Activated CD4-positive, alpha-beta T cell treated with anti-CD3 and anti-CD28 coated beads, Interleukin-10, Interleukin-2, amounts not matched to agents 100 ng/mL and 50 ng/mL, durations not matched to agents 16 hours and 8 hours (primary cell): ENCODE data around the gene TESK2.
"Not testable (repeated sequence)": the region's sequence is repeated elsewhere in the genome, so short reads cannot be mapped to it uniquely, and the experiment has no call there.

Experiments
- DNase-seq: peaks from one replicate; pipeline ENCODE4 v3.0.0-alpha.2; 2020

Gene TESK2

DNA sequence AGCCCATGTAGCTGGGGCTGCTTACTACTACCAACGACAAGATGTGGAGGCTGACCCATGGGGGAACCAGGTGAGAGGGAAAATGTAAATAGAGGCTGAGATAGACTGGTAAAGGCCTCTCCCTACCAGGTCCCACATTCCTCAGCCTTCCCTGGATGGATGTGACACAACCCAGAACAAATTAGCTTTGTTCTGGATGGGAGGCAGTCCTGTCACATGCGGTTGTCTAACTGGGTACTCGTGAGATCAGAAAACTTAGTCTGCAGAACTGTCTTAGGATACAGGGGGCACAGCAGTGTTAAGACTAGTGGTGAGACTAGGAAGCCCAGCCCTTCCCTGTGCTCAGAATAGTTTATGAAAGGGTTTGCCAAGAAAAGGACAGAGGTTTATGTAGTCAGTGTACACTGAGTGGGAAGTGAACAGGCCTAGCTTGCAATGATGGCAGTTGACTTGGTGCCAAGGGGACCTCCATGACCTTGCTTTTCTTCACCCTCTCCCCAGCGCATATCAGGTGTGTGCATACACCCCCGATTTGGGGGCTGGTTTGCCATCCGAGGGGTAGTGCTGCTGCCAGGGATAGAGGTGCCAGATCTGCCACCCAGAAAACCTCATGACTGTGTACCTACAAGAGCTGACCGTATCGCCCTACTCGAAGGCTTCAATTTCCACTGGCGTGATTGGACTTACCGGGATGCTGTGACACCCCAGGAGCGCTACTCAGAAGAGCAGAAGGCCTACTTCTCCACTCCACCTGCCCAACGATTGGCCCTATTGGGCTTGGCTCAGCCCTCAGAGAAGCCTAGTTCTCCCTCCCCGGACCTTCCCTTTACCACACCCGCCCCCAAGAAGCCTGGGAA is 17.6 kb upstream of the TESK2 start:
- no peak for DNase-seq

DNA sequence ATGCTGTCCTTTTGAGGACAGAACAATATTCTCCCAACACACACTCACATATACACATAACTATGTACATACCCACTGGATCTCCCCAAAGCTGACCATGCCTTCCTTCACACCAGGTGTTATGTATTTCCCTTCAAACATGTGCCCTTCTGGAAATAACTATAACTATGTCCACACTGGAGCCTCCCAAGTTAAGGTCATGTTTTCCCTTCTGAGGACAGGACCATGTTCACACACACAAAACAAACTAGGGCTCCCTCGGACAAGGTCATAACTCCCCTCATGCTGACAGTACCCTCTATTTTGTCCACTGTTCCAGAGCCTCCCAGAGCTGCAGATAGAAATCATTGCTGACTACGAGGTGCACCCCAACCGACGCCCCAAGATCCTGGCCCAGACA is 16.9 kb upstream of the TESK2 start:
- no peak for DNase-seq

DNA sequence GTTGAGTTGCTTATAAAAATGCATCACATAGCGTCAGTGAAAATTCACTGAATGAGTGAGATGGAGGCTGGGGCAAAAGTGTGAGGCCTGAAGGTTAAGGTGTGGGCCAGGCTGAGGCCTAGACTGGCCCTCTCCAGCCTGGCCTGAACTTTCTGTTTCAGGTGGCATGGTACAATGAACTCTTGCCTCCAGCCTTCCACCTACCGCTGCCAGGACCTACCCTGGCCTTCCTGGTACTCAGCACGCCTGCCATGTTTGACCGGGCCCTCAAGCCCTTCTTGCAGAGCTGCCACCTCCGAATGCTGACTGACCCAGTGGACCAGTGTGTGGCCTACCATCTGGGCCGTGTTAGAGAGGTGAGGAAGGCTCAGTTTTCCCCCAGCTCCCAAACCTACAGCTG is 16.2 kb upstream of the TESK2 start:
- DNase-seq: no peak

DNA sequence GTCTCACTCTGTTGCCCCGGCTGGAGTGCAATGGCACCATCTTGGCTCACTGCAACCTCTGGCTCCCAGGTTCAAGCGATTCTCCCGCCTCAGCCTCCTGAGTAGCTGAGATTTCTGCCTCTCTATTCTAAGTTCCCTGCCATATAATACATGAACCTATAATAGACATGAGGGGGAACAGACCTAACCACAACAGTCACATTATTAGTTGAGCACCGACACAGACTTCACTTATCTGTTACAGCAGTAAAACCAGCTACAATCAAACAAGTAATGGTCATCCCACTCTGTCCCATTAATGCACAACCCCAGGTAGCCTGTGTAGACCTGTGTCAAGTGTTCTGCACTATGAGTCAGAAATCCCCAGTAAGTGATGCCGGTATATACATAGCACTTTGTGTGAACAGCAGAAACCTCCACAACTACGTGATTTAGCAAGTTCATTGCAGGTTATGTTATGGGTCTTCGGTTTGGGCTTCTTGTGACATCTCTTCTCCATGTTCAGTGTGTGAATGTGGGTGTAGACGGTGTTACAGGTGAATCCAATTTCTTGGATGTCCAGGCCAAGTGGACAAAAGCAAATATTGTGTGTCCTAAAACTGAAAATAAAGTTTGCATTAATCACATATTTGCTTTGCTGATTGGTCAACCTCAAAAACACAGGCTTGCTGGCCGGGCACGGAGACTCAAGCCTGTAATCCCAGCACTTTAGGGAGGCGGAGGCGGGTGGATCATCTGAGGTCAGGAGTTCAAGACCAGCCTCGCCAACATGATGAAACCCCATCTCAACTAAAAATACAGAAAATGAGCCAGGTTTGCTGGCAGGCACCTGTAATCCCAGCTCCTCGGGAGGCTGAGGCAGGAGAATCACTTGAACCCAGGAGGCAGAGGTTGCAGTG is 12.7 kb upstream of the TESK2 start:
- DNase-seq: no peak

DNA sequence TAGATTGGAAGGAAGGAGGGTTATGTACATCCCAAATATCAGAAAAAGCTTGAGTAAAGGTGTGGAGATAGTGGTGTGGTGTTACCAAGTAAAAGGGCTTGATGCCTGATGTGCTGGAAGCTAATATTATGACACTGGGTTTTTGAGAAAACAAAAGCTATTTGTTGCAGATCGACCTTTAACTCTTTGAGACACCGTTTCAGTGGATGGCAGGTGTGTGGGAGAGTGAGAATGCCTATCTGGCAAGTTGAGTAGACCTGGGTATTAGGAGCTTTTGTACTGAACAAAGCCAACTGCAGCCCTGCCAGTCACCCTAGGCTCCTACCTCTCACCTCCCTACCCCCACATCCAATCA is 10.5 kb upstream of the TESK2 start:
- no peak for DNase-seq

DNA sequence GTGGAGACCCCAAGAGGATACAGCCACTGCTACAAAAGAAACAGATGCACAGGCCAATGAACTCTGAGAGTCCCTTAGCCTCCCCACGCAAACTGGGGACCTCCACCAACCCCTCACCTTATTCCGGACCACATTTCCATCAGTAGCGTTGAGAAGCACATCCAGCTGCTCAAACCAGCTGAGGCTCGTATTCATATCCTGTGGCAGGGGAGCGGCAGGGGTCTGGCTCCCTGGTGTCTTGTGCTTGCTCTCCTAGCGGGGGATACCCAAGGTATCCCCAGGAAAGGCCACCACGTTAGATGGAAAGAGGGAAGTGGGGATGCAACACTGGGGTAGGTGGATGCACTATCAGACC is 8.4 kb upstream of the TESK2 start:
- no peak for DNase-seq

DNA sequence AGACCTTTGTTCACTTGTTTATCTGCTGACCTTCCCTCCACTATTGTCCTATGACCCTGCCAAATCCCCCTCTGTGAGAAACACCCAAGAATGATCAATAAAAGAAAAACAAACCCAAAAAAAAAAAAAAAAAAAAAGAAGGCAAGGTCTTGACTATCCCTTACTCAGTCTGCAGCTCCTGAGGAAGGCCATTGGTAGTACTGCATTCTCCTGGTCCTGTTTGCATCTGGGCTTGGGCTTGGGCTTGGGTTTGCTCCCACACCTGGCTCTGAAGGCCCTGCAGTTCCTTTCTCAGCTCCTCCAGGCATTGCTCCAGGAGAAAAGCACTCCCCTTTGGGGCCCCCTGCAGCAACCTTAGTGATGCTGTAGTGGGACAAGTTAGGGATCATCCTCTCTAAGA is 7.3 kb upstream of the TESK2 start:
- no peak for DNase-seq

DNA sequence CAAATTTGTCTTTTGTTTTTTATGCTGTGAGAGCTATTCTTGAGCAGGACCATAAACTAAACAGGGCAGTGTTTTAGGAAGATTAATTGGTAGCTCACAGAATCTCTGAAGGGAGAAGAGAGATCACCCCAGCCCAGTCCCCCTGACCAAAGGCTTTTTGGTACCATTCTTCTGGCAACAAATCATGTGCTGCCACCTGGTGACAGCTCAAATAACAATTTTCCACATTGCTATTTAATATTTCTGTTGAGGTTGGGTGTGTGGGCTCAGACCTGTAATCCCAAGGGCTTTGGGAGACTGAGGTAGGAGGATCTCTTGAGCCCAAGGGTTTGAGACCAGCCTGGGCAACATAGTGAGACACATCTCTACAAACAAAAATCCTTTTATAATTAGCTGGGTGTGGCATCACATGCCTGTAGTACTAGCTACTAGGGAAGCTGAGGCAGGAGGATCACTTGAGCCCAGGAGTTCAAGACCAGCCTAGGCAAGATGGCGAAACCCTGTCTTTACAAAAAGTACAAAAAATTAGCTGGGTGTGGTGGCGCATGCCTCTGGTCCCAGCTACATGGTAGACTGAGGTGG is 2.2 kb upstream of the TESK2 start:
- peak; percentile 65 for DNase-seq

DNA sequence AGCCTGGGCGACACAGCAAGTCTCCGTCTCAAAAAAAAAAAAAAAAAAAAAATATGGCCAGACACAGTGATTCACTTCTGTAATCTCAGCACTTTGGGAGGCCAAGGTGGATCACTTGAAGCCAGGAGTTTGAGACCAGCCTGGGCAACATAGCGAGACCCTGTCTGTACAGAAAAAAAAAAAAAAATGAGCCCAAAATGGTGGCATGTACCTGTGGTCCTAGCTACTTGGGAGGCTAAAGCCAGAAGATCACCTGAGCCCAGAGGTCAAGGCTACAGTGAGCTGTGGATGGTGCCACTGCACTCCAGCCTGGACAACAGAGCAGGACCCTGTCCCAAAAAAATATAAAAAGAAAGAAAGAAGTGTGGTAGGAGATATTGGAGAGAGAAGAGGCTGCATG is 1.7 kb upstream of the TESK2 start:
- DNase-seq: no peak

DNA sequence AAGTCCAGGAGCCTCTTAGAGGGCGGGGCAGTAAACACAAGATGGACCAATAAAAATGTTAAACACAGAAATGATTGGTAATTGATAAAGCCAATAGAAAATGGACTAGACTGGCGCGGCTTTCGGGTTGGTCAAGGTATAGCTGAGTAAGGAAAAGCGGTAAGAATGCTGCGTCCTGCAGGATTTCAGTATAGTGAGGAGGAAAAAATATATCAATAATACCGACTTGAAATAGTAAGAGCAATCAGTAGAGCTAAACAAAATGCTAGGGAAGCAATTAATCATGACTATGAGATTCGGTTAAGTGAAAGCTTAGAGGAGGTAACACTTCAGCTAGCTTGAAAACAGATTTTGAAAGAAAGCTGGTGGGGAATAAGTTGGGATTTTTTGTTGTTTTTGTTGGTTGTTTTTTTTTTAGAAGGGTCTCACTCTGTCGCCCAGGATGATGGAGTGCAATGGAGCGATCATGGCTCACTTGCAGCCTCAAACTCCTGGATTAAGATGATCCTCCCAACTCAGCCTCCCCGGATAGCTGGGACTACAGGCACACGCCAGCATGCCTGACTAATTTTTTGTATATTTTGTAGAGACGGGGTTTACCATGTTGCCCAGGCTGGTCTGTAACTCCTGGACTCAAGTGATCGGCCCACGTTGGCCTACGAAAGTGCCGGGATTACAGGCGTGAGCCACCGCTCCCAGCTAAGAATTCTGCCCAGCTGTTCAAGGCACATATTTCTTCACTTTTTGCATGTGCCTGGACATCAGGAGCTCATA is 711 bp upstream of the TESK2 start:
- DNase-seq: no peak

DNA sequence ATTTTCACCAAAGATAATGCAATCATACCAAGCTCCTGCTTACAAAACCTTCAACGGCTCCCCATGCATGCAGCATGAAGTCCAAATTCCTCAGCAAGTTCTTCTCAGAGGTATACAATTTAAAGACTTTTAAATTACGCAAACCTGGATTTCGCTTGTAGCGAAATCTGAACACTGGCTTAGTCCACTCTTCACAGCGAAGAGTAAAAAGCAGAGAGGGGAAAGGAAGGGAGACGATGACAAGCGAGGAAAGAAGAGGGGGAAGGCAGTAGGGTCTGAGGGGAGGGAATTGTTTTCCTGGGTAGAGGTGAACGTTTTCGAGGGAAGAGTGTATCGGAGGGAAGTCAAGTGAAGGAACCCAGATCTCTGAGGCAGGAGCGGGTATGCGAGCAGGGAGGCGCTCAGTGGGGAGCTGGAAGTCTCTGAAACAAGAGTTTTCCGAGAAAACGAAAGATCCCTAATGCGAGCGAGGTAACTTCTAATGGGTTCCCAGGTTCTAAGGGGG is 790 bp downstream of the TESK2 start:
- no peak for DNase-seq

DNA sequence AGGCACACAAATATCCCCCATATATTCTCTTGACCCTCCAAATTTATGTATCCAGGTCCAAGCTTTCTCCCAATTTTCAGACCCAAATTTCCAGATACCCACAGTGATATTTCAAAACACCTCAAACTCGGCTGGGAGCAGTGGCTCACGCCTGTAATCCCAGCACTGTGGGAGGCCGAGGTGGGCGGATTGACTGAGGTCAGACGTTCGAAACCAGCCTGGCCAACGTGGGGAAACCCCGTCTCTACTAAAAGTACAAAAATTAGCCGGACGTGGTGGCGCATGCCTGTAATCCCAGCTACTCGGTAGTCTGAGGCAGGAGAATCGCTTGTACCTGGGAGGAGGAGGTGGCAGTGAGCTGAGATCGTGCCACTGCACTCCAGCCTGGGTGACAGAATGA is 1.6 kb downstream of the TESK2 start:
- peak; percentile 50 for DNase-seq

DNA sequence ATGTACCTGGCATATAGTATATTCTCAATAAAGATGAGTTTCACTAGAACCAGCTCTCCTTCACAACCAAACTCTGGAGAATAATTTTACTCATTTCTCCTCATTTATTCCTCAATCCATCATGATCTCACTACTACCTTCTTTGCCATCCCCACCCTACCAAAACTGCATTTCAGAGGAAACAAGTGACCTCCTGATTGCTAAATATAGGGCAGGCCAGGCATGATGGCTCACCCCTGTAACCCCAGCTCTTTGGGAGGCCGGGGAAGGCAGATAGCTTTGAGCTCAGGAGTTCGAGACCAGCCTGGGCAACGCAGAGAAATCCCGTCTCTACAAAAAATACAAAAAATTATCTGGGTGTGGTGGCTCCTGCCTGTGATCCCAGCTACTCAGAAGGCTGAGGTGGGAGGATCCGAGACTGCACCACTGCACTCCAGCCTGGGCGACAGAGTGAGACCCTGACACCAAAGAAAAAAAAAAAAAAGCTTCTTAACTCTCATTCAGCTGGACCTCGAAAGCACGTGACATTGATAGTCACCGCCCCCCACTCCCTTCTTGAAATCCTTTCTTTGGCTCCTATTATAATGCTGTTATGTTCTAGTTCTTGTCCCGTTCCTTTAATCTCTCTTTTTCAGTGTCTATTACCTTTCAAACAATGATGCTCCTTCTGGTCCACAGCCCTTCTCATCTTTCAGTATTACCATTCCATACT is 2.1 kb downstream of the TESK2 start:
- DNase-seq: no peak

DNA sequence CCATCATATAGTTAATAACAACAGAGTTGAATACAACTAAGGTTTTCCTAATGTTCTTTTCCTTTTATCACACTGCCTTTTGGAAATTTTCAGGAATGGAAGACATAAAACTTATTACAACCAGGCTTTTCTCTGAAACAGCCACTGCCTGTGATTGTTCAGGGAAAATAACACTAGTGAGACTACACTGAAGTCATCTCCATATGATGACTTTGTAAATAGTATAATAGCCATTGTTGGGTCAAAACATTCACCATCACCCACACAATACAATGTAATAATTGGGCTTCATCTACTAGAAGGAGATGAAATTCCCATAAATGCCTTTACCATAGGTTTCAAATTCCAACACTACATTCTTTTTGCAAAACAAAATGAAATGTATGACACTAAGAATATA is 5.0 kb downstream of the TESK2 start:
- no peak for DNase-seq

DNA sequence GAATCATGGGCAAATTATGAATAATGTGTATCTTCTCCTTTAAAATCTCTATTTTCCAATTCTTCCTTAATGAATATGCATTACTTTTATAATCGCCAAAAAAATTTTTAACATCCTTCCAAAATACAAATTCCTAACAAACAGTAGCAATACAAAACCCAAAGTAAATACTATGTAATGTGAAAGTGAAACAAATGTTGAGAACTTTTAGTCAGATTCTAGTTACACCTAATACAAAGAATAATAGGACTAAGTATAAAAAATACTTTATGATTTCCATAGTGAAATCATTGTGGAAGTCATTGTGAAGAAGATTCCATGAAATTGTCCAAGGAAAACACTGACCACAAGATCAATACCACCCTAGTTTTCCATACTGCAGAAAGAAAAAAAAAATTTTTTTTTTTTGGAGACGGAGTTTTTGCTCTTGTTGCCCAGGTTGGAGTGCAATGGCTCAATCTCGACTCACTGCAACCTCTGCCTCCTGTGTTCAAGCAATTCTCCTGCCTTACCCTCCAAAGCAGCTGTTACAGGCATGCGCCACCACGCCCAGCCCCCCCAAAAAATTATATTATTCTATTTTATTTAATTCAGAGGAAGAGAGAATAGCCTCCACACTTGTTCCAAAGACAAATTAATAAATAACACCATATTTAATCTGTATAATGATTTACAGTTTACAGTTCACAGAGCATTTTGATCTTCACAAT is 11.8 kb downstream of the TESK2 start:
- DNase-seq: no peak

DNA sequence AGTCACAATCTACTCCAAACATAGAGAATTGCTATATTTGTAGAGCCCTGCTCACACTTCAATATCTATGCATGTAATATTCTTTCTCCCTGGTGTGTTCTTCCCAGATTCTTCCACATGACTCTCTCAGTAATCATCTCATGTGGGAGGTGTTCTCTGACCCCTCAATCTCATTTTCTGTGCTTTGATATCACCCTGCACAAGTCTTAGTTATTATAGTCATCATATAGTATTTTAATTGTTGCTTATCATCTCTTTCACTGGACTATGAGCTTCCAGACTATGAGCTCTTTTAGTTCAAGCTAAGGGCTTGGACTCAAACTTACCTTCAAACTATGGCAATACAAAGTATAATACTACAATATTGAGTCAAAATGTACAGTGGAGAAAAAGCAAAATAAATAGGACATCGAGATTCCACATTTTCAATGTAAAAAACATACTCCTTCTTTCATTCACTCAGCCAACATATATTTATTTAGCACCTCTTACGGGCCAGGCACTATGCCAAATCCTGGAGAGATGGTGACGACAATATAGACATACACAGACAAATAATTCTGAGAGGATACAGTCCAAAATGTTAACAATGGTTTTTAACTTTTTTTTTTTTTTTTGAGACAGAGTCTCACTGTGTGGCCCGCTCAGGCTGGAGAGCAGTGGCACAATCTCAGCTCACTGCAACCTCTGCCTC is 12.7 kb downstream of the TESK2 start:
- DNase-seq: no peak

DNA sequence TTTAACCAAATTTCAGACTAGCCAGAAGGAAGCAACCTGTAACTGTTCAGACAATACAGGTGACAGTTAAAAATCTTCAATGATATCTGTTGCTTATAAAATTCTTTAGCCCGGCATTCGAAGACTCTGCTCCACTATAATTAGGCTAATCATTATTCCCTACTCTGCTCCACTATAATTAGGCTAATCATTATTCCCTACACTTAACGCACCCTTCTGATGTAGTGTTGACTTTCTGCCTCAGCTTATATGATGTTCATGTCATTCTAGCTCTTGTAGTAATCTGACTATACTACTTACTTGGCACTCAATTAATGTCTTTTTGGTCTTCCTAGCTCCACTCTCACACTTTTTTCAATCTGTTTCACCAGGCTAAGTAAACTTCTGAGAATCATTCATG is 13.3 kb downstream of the TESK2 start:
- DNase-seq: no peak

DNA sequence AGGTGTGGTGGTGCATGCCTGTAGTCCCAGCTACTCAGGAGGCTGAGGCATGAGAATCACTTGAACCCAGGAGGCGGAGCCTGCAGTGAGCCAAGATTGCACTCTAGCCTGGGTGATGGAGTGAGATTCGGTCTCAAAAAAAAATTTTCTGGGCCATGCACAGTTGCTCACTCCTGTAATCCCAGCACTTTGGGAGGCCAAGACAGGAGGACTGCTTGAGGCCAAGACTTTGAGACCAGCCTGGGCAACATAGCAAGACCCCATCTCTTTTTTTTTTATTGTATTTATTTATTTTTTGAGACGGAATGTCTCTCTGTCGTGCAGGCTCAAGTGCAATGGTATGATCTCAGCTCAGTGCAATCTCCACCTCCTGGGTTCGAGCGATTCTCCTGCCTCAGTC is 16.8 kb downstream of the TESK2 start:
- DNase-seq: not testable (repeated sequence)

DNA sequence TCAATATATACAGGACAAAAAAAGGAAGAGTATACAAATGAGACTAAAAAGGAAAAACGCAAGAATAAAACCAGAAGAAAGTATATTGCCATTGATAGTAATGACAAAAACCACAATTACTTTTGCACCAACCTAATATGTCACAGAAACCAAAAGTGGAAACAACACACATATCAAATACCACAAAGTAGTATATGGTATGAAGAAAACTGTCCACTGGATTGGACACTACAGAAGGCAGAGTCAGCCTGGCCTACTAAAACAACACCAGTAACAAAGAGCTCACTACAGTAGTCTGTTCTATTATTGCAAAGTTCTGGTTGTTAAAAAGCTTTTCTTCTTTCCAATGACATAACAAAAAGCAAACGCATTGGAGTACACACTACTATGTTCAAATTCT is 17.7 kb downstream of the TESK2 start:
- no peak for DNase-seq

DNA sequence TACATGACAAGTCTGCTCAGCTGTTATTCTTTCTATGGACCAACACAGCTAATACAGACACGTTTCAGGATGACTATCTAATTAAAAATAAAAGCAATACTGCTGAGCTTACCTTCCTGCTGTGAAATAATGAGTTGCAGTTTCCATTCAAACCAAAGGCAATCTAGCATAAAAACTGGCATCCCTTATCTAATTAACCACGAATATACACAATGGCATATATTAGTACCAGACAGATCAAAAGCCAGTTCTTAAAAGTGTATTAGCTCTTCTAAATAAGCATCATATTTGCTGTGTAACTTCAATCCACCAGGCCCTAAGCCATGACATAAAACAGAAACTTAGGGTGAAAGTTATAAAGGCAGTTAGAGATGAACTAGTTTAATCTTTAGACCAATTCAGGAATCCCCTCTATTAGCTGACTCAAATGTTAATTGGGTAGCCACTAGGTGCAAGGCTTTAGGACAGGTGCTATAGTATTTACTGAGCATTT is 20.6 kb downstream of the TESK2 start:
- peak; percentile 10 for DNase-seq

DNA sequence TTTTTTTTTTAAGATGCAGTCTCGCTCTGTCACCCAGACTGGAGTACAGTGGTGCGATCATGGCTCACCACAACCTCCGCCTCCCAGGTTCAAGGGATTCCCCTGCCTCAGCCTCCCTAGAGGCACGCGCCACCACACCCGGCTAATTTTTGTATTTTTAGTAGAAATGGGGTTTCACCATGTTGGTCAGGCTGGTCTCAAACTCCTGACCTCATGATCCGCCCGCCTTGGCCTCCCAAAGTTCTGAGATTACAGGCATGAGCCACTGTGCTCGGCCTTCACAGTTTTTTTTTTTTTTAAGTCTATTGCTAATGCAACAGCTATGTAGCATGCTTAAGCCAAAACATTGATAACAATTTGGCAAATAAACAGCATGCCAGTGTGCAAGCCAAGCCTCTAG is 23.6 kb downstream of the TESK2 start:
- not testable (repeated sequence) for DNase-seq
